IPS-18c (cell line): Measurements from ENCODE around the gene MTRFR.
A peak's percentile ranks its signal among the peaks of the same experiment; 100 is the strongest.

ENCODE experiments used
- H3K4me3 ChIP-seq: 2 replicates; pipeline ENCODE4 v1.7.0; 2013; ENCODE audit warnings: low read depth, mild to moderate bottlenecking, low read length, moderate library complexity; ENCODE audit not compliant: insufficient read depth
- H3K9me3 ChIP-seq: one replicate; pipeline ENCODE4 v1.6.1; 2013; ENCODE audit warnings: mild to moderate bottlenecking, low read length, moderate library complexity; ENCODE audit not compliant: control insufficient read depth, insufficient read depth

MTRFR gene

GRCh38 chr12:123266679-123267277 lies 33.5 kb downstream of the MTRFR start:
- H3K9me3 ChIP-seq: no peaks in the 10 kb centered on the region
- no peak overlapping the region for H3K4me3 ChIP-seq

- Histone ChIP-seq H3K4me3 (no peak overlapping the region), H3K9me3 (no peaks in the 10 kb centered on the region)
Measured at GRCh38 chr12:123267335-123267920, 34.2 kb downstream of the MTRFR start.

- no peaks in the 10 kb centered on the region for H3K9me3 ChIP-seq
- H3K4me3 ChIP-seq: no peak overlapping the region
Measured at GRCh38 chr12:123267991-123268843, 35.0 kb downstream of the MTRFR start.

GRCh38 chr12:123268850-123269249 lies 35.6 kb downstream of the MTRFR start:
- Histone ChIP-seq H3K9me3 (no peaks in the 10 kb centered on the region), H3K4me3 (no peak overlapping the region; the same call in 1 of the 2 replicates)

- Histone ChIP-seq H3K4me3 (peak overlapping the region; percentile 95), H3K9me3 (no peaks in the 10 kb centered on the region)
Measured at GRCh38 chr12:123269395-123269892, 36.2 kb downstream of the MTRFR start.

GRCh38 chr12:123269896-123270213 lies 36.6 kb downstream of the MTRFR start:
- Histone ChIP-seq H3K4me3 (peak overlapping the region; percentile 95), H3K9me3 (no peaks in the 10 kb centered on the region)

GRCh38 chr12:123270214-123271000 lies 37.2 kb downstream of the MTRFR start:
- H3K9me3 ChIP-seq: no peaks in the 10 kb centered on the region
- peak overlapping the region; percentile 95 for H3K4me3 ChIP-seq

- H3K4me3 ChIP-seq: peak overlapping the region; percentile 95
- H3K9me3 ChIP-seq: no peaks in the 10 kb centered on the region
Measured at GRCh38 chr12:123271001-123271668, 37.9 kb downstream of the MTRFR start.

GRCh38 chr12:123273166-123273565 lies 39.9 kb downstream of the MTRFR start:
- Histone ChIP-seq H3K4me3 (no peak overlapping the region), H3K9me3 (no peaks in the 10 kb centered on the region)

- Histone ChIP-seq H3K9me3 (no peaks in the 10 kb centered on the region), H3K4me3 (no peak overlapping the region)
Measured at GRCh38 chr12:123278101-123278627, 44.9 kb downstream of the MTRFR start.

- peaks cover 2% of the 10 kb centered on the region for H3K9me3 ChIP-seq
- no peak overlapping the region for H3K4me3 ChIP-seq
Measured at GRCh38 chr12:123280971-123281370, 47.7 kb downstream of the MTRFR start.

- Histone ChIP-seq H3K9me3 (peaks cover 2% of the 10 kb centered on the region), H3K4me3 (no peak overlapping the region)
Measured at GRCh38 chr12:123282111-123282510, 48.9 kb downstream of the MTRFR start.

- Histone ChIP-seq H3K9me3 (peaks cover 2% of the 10 kb centered on the region), H3K4me3 (no peak overlapping the region)
Measured at GRCh38 chr12:123283461-123283860, 50.2 kb downstream of the MTRFR start.

GRCh38 chr12:123284669-123285068 lies 51.4 kb downstream of the MTRFR start:
- Histone ChIP-seq H3K4me3 (no peak overlapping the region), H3K9me3 (peaks cover 5% of the 10 kb centered on the region)

GRCh38 chr12:123286652-123287373 lies 53.6 kb downstream of the MTRFR start:
- H3K9me3 ChIP-seq: peaks cover 5% of the 10 kb centered on the region
- H3K4me3 ChIP-seq: no peak overlapping the region

- Histone ChIP-seq H3K4me3 (no peak overlapping the region), H3K9me3 (peaks cover 5% of the 10 kb centered on the region)
Measured at GRCh38 chr12:123288751-123289346, 55.6 kb downstream of the MTRFR start.
